NCI-H1436 treated with DMSO at 0.1 percent for 48 hours (cell line): ENCODE results near the gene HNRNPH3.

Source experiments
- DNase-seq: peaks from one replicate; lab custom pipeline; 2025; lab: John Stamatoyannopoulos, UW

The HNRNPH3 gene

GRCh38 chr10:68332259-68333057 is 594 bp downstream of the HNRNPH3 start, which contains the start of gene PBLD:
Gene PBLD (minus strand): TSS chr10:68332928. CDS start chr10:68306844, 26,084 bp downstream.
- DNase-seq, result peak; percentile 51

DNA sequence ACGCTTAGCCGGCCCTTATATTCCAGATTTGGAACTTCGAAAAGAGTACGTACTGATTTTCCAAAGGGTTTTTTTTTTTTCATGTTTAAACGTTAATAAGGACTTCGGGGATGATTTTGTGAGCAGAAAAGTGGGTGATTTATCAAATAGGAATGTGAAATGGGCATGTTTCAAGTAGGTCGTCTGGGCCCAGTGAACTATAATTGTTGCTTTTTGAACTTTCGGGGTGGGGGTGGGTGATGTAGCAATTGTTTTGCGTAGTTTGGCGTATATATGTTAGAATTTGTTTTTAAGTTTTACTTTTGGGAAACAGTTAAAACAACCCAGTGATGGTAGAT is 1.2 kb downstream of the HNRNPH3 start:
- DNase-seq, result no peak

DNA sequence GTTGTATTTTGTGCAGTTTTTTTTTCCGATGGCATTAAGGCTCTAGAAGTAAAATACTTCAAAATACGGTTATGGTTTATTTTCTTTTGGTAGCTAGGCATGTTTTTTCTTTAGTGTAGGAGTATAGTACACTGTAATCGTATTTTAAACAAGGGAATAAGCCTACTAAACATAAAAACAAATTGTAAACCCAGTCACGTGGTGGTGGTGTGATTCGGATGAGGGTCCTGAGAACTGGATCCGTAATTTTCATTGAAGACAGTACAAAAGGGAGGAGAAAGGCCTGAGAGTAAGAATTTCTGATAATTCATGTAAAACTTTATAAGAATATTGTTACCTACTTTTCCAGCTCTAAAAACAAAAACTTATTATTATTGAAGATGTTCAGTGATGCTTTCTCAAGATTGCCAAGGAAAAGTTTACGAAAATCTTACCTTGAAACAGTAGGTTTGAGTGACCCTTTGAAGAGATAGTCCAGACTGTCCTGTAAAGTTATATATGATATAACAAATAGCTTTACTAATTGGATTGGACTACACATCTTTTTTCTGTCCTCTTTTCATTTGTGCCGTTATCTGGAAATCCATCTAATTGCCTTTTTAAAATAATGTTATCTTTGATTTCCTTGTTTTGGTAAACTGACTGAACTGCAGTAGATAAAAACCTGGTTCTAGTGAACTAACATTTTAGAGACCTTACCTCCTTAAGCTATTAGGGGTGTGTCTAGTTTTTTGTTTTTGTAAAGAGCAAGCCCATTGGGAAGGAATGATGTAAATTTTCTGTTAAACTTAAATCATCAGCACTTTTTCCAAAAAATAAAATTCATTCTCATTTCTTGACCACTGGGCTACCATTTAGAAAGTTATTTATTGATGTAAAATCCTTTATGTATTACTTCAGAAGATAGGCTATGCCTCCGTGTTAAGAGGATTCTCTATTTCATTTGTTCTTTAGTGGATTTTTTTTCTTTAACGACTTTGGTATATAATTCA is 1.9 kb downstream of the HNRNPH3 start:
- DNase-seq, result no peak

- no peak for DNase-seq
These were observed 3.0 kb downstream of the HNRNPH3 start for GRCh38 chr10:68334672-68335467.

GRCh38 chr10:68336754-68337351 is 5.0 kb downstream of the HNRNPH3 start:
- DNase-seq, result no peak

- no peak for DNase-seq
These were observed 8.7 kb downstream of the HNRNPH3 start for GRCh38 chr10:68340358-68341080.

GRCh38 chr10:68342909-68343516 is 11.1 kb downstream of the HNRNPH3 start:
- DNase-seq, result no peak

DNA sequence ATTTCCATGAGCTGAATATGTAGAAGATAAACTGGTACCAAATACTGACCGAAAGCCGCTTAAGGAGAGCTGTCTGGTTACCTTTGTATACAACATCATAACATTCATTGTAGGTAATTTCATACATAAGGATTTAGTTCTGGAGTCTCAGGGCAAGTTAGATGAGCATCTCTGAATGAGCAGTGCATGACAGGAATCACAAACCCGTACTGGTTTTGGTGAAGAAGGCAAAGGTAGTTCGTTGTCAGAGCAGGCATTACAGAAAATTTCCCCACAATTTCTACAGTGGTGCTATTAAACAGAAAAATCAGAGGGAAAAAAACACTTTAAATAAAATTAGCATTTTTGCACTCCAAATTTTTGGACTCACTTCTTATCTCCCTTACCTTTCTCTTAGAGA is 13.8 kb downstream of the HNRNPH3 start:
- no peak for DNase-seq

GRCh38 chr10:68346774-68347173 is 14.9 kb downstream of the HNRNPH3 start:
- DNase-seq, result no peak

DNA sequence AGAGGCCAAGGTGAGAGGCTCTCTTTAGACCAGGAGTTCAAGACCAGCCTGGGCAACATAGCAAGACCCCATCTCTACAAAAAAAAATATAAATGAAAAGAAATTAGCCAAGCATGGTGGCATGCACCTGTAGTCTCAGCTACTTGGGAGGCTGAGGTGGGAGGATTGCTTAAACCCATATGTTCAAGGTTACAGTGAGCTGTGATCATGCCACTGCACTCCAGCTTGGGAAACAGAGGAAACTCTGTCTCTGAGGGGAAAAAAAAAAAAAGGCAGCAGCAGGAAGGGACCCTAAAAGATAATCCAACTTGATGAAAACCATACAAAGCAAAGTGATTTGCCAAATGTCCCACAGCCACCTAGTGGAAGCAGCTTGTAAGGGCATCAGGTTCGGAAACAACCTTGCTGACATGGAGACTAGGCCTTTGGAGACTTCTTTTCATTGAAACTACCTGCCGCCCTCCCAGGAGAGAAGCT is 16.4 kb downstream of the HNRNPH3 start:
- DNase-seq, result no peak

GRCh38 chr10:68353537-68353936 is 21.7 kb downstream of the HNRNPH3 start:
- DNase-seq, result no peak

DNA sequence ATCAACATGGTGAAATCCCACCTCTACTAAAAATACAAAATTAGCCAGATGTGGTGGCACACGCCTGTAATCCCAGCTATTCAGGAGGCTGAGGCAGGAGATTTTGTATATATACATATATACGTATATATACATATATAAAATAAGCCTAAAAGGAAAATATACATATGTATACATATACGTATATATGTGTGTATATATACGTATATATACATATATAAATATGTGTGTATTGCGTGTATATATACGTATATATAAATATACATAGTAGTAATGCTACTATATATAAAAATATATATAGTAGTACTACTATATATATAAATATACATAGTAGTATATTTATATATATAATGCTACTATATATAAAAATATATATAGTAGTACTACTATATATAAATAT is 27.3 kb downstream of the HNRNPH3 start:
- no peak for DNase-seq

- DNase-seq, result no peak
These were observed 30.7 kb downstream of the HNRNPH3 start for GRCh38 chr10:68362590-68362989.

DNA sequence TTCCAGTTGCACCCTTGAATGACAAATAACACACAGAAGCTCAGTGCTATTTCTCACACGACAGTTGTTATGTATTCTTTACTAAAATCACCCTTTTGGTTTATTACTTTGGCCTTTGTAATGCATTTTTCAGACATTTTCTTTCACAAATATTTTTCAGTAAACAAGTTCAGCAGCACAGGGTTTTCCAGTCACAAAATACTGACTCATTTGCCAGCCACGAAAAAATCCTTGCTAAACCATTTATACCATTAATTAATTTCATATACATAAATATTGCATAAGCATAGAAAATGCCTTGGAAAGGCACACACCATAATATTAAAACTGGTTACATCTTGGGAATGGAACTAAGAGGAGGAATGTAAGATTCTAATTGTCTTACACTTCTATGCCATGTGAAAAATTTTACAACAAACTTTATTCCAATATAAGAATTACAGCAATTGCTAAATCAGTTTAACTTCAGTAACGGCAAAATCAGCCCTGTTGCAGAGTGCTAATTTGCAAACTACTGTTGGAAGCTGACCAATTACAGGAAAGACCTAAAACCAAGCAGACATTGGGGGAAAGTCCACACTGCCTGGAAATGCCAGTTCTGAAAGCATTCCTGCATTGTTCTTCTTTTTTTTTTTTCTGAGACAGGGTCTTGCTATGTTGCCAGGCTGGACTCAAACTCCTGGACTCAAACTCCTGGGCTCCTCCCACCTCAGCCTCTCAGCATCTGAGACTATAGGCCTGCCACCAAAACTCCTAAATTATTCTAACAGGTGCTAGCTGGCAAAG is 32.4 kb downstream of the HNRNPH3 start:
- DNase-seq, result no peak

GRCh38 chr10:68365611-68366010 is 33.7 kb downstream of the HNRNPH3 start:
- DNase-seq, result no peak

DNA sequence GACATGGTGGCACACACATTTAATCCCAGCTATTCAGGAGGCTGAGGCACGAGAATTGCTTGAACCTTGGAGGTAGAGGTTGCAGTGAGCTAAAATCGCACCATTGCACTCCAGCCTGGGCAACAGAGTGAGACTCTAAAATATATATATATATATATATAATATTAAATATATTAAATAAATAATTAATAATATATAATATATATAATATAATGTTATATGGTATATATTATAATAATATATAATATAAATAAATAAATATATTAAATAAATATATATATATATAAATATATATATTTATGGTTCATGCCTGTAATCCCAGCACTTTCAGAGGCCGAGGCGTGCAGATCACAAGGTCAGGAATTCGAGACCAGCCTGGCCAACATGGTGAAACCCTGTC is 34.7 kb downstream of the HNRNPH3 start:
- no peak for DNase-seq

- DNase-seq, result no peak
These were observed 35.3 kb downstream of the HNRNPH3 start for GRCh38 chr10:68367121-68367520.

- DNase-seq, result no peak
These were observed 39.7 kb downstream of the HNRNPH3 start for GRCh38 chr10:68371604-68372003.

GRCh38 chr10:68385740-68386139 is 53.9 kb downstream of the HNRNPH3 start:
- no peak for DNase-seq
